H1 (cell line): ENCODE measurements around the gene MAD2L1BP.

Source experiments
- CHD2 ChIP-seq: IDR thresholded peaks from 2 replicates; pipeline ENCODE4 v1.6.1; 2012; ENCODE audit warnings: low read length, improper control_type of control experiment
- EP300 ChIP-seq, 2 experiments: IDR thresholded peaks; 1 replicate in 1 of 2; 2 replicates in 1 of 2; pipeline ENCODE4 v1.6.1; 2011 to 2012; ENCODE audit warnings: low read depth in 2 of 2, low read length in 2 of 2, mild to moderate bottlenecking in 2 of 2, borderline replicate concordance in 1 of 2, inconsistent platforms in 1 of 2, moderate library complexity in 1 of 2
- FOSL1 ChIP-seq: IDR thresholded peaks from 2 replicates; pipeline ENCODE4 v1.6.1; 2011; ENCODE audit warnings: mild to moderate bottlenecking, low read depth, low read length, moderate library complexity; ENCODE audit not compliant: insufficient read depth
- GTF2F1 ChIP-seq: IDR thresholded peaks from 2 replicates; pipeline ENCODE4 v1.6.1; 2012; ENCODE audit warnings: low read depth, low read length, improper control_type of control experiment, borderline replicate concordance
- MAFK ChIP-seq: IDR thresholded peaks from 2 replicates; pipeline ENCODE4 v1.6.1; 2012; ENCODE audit warnings: low read depth, mild to moderate bottlenecking, improper control_type of control experiment, low read length
- POLR2A ChIP-seq, 2 experiments: IDR thresholded peaks; 1 replicate in 1 of 2; 2 replicates in 1 of 2; pipeline ENCODE4 v1.6.1; 2011; ENCODE audit warnings: low read depth in 2 of 2, low read length in 2 of 2, mild to moderate bottlenecking in 2 of 2; ENCODE audit errors: control extremely low read depth in 1 of 2
- POLR2AphosphoS5 ChIP-seq: IDR thresholded peaks from 2 replicates; pipeline ENCODE4 v1.6.1; 2011; ENCODE audit warnings: low read depth, low read length
- RFX5 ChIP-seq: IDR thresholded peaks from 2 replicates; pipeline ENCODE4 v1.6.1; 2011; ENCODE audit warnings: low read depth, low read length, improper control_type of control experiment, borderline replicate concordance
- SIN3A ChIP-seq, 2 experiments: IDR thresholded peaks in 1 of 2; conservative IDR thresholded peaks in 1 of 2; 2 replicates each; pipeline ENCODE4 v1.6.1; 2011 to 2012; ENCODE audit warnings: low read length in 2 of 2, improper control_type of control experiment in 1 of 2, low read depth in 1 of 2, mild to moderate bottlenecking in 1 of 2
- SP1 ChIP-seq: IDR thresholded peaks from 2 replicates; pipeline ENCODE4 v1.6.1; 2011; ENCODE audit warnings: low read depth, low read length
- TAF1 ChIP-seq: IDR thresholded peaks from 2 replicates; pipeline ENCODE4 v1.6.1; 2011; ENCODE audit warnings: mild to moderate bottlenecking, low read depth, low read length
- TF ChIP-seq, protein P1 (sequence below), 3 experiments: IDR thresholded peaks; 1 replicate in 2 of 3; 2 replicates in 1 of 3; pipeline versions ENCODE4 v1.5.1 to v1.6.1; 2011; ENCODE audit warnings: low read length in 3 of 3, mild to moderate bottlenecking in 3 of 3, inconsistent platforms in 2 of 3, low read depth in 1 of 3, moderate library complexity in 1 of 3; ENCODE audit not compliant: insufficient read depth in 1 of 3; ENCODE audit errors: control extremely low read depth in 1 of 3

DNA sequence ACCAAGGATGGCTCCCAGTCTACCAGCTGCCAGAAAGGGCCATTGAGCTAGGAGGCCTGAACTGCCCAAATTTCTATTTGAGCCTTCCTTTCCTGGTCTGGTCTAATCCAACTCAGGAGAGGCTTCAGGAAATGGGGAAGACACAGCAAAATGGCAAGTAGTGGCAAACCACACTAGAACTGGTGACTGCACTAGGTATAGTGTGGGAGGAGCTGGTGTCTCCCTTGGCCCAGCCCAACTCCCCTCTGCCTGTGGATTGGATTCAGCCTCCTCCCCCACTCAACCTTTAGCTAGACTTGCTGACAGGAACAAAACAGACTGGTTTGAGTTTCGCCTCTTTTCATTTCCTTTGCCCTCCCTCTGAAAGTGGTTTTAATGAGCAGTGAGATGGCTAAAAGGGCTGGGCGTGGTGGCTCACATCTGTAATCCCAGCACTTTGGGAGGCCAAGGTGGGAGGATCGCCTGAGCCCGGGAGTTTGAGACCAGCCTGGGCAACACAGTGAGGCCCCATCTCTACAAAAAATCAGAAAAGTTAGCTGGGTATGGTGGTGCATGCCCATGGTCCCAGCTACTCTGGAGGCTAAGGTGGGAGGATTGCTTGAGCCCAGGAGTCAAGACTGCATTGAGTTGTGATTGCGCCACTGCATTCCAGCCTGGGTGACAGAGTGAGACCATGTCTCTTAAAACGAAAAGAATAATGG is 34.4 kb downstream of the MAD2L1BP start:
- no peak; the same call in 1 of the 2 replicates for TF ChIP-seq POLR2AphosphoS5
- no peak for TF ChIP-seq SIN3A (conservative IDR thresholded peaks at IDR 0.05 in 1 of 2, IDR thresholded peaks at IDR 0.05 in 1 of 2; ENCODE audit: low read depth in 1 of 2, low read length in 2 of 2)
- no peak; a peak in 1 of 3 replicates for TF ChIP-seq POLR2A (IDR thresholded peaks at IDR 0.05; ENCODE audit: control extremely low read depth in 1 of 2, low read depth in 2 of 2, low read length in 2 of 2)
- TF ChIP-seq, protein P1, sequence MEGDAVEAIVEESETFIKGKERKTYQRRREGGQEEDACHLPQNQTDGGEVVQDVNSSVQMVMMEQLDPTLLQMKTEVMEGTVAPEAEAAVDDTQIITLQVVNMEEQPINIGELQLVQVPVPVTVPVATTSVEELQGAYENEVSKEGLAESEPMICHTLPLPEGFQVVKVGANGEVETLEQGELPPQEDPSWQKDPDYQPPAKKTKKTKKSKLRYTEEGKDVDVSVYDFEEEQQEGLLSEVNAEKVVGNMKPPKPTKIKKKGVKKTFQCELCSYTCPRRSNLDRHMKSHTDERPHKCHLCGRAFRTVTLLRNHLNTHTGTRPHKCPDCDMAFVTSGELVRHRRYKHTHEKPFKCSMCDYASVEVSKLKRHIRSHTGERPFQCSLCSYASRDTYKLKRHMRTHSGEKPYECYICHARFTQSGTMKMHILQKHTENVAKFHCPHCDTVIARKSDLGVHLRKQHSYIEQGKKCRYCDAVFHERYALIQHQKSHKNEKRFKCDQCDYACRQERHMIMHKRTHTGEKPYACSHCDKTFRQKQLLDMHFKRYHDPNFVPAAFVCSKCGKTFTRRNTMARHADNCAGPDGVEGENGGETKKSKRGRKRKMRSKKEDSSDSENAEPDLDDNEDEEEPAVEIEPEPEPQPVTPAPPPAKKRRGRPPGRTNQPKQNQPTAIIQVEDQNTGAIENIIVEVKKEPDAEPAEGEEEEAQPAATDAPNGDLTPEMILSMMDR (IDR thresholded peaks at IDR 0.05; ENCODE audit: control extremely low read depth in 1 of 3, insufficient read depth in 1 of 3, low read depth in 1 of 3, low read length in 3 of 3), result no peak
- no peak for TF ChIP-seq MAFK
- no peak for TF ChIP-seq EP300 (IDR thresholded peaks at IDR 0.05; ENCODE audit: borderline replicate concordance in 1 of 2, low read depth in 2 of 2, low read length in 2 of 2)
- no peak for TF ChIP-seq TAF1
- no peak for TF ChIP-seq SP1
- TF ChIP-seq RFX5, result no peak
- TF ChIP-seq GTF2F1, result no peak
- TF ChIP-seq FOSL1, result no peak
- TF ChIP-seq CHD2, result no peak
